ENCODE data around the gene ZFP36L2.

- TF ChIP-seq POLR2A (IDR thresholded peaks at IDR 0.05) (no peak), CTCF (IDR thresholded peaks at IDR 0.05) (no peak), POLR2AphosphoS5 (IDR thresholded peaks at IDR 0.05) (no peak)
These were observed 13.8 kb upstream of the ZFP36L2 start for GRCh38 chr2:43239981-43240765.

Measured in prostate gland (tissue), 2 donors.